Globus pallidus (tissue), 1 donor: ENCODE measurements around the gene DNAJB8.

Source experiments
- DNase-seq: peaks from one replicate; pipeline ENCODE4 v3.0.0-alpha.2; 2015; ENCODE audit warnings: low spot score

The DNAJB8 gene

GRCh38 chr3:128464188-128464587 is 2.5 kb downstream of the DNAJB8 start:
- DNase-seq = no peak

- no peak for DNase-seq
Observed at GRCh38 chr3:128463771-128464170, 2.9 kb downstream of the DNAJB8 start.

- no peak for DNase-seq
Observed at GRCh38 chr3:128463354-128463753, 3.3 kb downstream of the DNAJB8 start.

- DNase-seq = no peak
Observed at GRCh38 chr3:128462931-128463330, 3.8 kb downstream of the DNAJB8 start.

- DNase-seq = no peak
Observed at GRCh38 chr3:128462341-128462910, 4.3 kb downstream of the DNAJB8 start.

- no peak for DNase-seq
Observed at GRCh38 chr3:128461731-128462130, 5.0 kb downstream of the DNAJB8 start.

- no peak for DNase-seq
Observed at GRCh38 chr3:128459461-128459820, 7.2 kb downstream of the DNAJB8 start.

- no peak for DNase-seq
Observed at GRCh38 chr3:128458746-128459460, 7.8 kb downstream of the DNAJB8 start.

- DNase-seq = no peak
Observed at GRCh38 chr3:128457937-128458336, 8.8 kb downstream of the DNAJB8 start.

GRCh38 chr3:128456776-128457715 is 9.6 kb downstream of the DNAJB8 start:
- no peak for DNase-seq

- no peak for DNase-seq
Observed at GRCh38 chr3:128455786-128456748, 10.6 kb downstream of the DNAJB8 start.

- no peak for DNase-seq
Observed at GRCh38 chr3:128455116-128455515, 11.6 kb downstream of the DNAJB8 start.

GRCh38 chr3:128454310-128454618 is 12.4 kb downstream of the DNAJB8 start:
- DNase-seq = no peak

- no peak for DNase-seq
Observed at GRCh38 chr3:128453501-128454309, 13.0 kb downstream of the DNAJB8 start.

- DNase-seq = no peak
Observed at GRCh38 chr3:128452678-128453275, 13.9 kb downstream of the DNAJB8 start.

GRCh38 chr3:128452120-128452519 is 14.6 kb downstream of the DNAJB8 start:
- no peak for DNase-seq

GRCh38 chr3:128449111-128449638 is 17.5 kb downstream of the DNAJB8 start:
- DNase-seq = no peak

GRCh38 chr3:128448491-128448890 is 18.2 kb downstream of the DNAJB8 start:
- DNase-seq = no peak

GRCh38 chr3:128447561-128448013 is 19.1 kb downstream of the DNAJB8 start:
- no peak for DNase-seq

GRCh38 chr3:128446821-128447220 is 19.9 kb downstream of the DNAJB8 start:
- DNase-seq = no peak
